GM12878 (cell line): ENCODE measurements around the gene CCDC9. TPM values are rescaled to one million over a fixed set of nuclear protein-coding genes. Genes with fewer than 3 reads are reported as not detected.

ENCODE experiments used
- BCL11A ChIP-seq: IDR thresholded peaks from 2 replicates; pipeline ENCODE4 v1.6.1; 2011; ENCODE audit warnings: low read depth, low read length
- BHLHE40 ChIP-seq, 2 experiments: fragments of 450-650 bp in 1 of 2; IDR thresholded peaks; 2 replicates each; pipeline ENCODE4 v1.6.1; 2011 to 2017; ENCODE audit warnings: low read depth in 2 of 2, borderline replicate concordance in 1 of 2, improper control_type of control experiment in 1 of 2, low read length in 1 of 2, mild to moderate bottlenecking in 1 of 2
- CHD2 ChIP-seq: IDR thresholded peaks from 2 replicates; pipeline ENCODE4 v1.6.1; 2011; ENCODE audit warnings: low read depth, low read length, improper control_type of control experiment, borderline replicate concordance
- CHD4 ChIP-seq: fragments of 200-600 bp; sonication (generic); IDR thresholded peaks from 2 replicates; pipeline ENCODE4 v1.6.1; 2016; ENCODE audit warnings: mild to moderate bottlenecking
- CREB1 ChIP-seq: IDR thresholded peaks from 2 replicates; pipeline ENCODE4 v1.6.1; 2012; ENCODE audit warnings: low read depth, mild to moderate bottlenecking, inconsistent platforms
- HDAC6 ChIP-seq: fragments of 200-600 bp; sonication (generic); IDR thresholded peaks from one replicate; pipeline ENCODE4 v1.8.0; 2017; ENCODE audit warnings: antibody characterized with exemption; ENCODE audit not compliant: unreplicated experiment
- JUND ChIP-seq: IDR thresholded peaks from 2 replicates; pipeline ENCODE4 v1.6.1; 2012; ENCODE audit warnings: low read depth, mild to moderate bottlenecking, low read length, improper control_type of control experiment, moderate library complexity
- NBN ChIP-seq: fragments of 450-650 bp; IDR thresholded peaks from 2 replicates; pipeline ENCODE4 v1.6.1; 2016
- PKNOX1 ChIP-seq: fragments of 450-650 bp; IDR thresholded peaks from 2 replicates; pipeline ENCODE4 v1.6.1; 2016; ENCODE audit warnings: mild to moderate bottlenecking
- POLR2AphosphoS2 ChIP-seq: IDR thresholded peaks from 2 replicates; pipeline ENCODE4 v1.6.1; 2011; ENCODE audit warnings: low read depth, mild to moderate bottlenecking, low read length, improper control_type of control experiment, moderate library complexity
- RBBP5 ChIP-seq: fragments of 200-600 bp; sonication (generic); conservative IDR thresholded peaks from 2 replicates; pipeline ENCODE4 v1.6.1; 2016
- SIN3A ChIP-seq: IDR thresholded peaks from 2 replicates; pipeline ENCODE4 v1.6.1; 2012; ENCODE audit warnings: low read depth, low read length, improper control_type of control experiment
- SIX5 ChIP-seq: IDR thresholded peaks from 2 replicates; pipeline ENCODE4 v1.6.1; 2011; ENCODE audit warnings: mild to moderate bottlenecking, low read depth, low read length, moderate library complexity; ENCODE audit not compliant: severe bottlenecking
- SMARCA5 ChIP-seq: fragments of 450-650 bp; IDR thresholded peaks from 2 replicates; pipeline ENCODE4 v1.6.1; 2017; ENCODE audit warnings: mild to moderate bottlenecking
- ZBTB33 ChIP-seq: fragments of 450-650 bp; IDR thresholded peaks from 2 replicates; pipeline ENCODE4 v1.6.1; 2017; ENCODE audit warnings: mild to moderate bottlenecking
- polyA plus RNA-seq, 11 experiments: library from polyadenylated mRNA; depleted of rRNA in 4 of 11; unstranded in 6 of 11; stranded (reverse) in 5 of 11; fragments of >200 nt; fragmentation: Nextera tagmentation in 4 of 11; fragmentation: Illumina TruSeq in 1 of 11; extraction: Ambion mirVana in 4 of 11; extraction: Trizol in 1 of 11; gene quantifications; 1 replicate in 1 of 11; 2 replicates in 10 of 11; pipeline versions ENCODE4 v1.2.1 to v1.2.3, GENCODE V29; 2011 to 2016; ENCODE audit warnings: inconsistent platforms in 2 of 11, missing spikeins in 2 of 11, low read depth in 1 of 11
- total RNA-seq, 4 experiments: library from RNA; depleted of rRNA in 3 of 4; stranded (reverse); fragments of >200 nt in 3 of 4; fragmentation: Illumina TruSeq in 1 of 4; extraction: Trizol in 1 of 4; gene quantifications; 2 replicates each; pipeline versions ENCODE4 v1.2.1 to v1.2.3, GENCODE V29; 2013 to 2021
- TF ChIP-seq, protein P1 (sequence below): fragments of 450-650 bp; formaldehyde crosslinking; IDR thresholded peaks from 2 replicates; pipeline ENCODE4 v1.5.0; 2022; ENCODE audit warnings: mild to moderate bottlenecking, missing genetic modification characterization
- TF ChIP-seq, protein P2 (sequence below): fragments of 450-650 bp; formaldehyde crosslinking; IDR thresholded peaks from 2 replicates; pipeline ENCODE4 v1.4.0; 2020; ENCODE audit warnings: mild to moderate bottlenecking, moderate library complexity

The CCDC9 gene
- total and polyA plus RNA-seq, 10 of the 15 experiments (the other 5 are each of a cell fraction or from before 2014, with no cell fraction given): 0.18 to 17.5 (median 7.1) TPM; not detected in 1

DNA sequence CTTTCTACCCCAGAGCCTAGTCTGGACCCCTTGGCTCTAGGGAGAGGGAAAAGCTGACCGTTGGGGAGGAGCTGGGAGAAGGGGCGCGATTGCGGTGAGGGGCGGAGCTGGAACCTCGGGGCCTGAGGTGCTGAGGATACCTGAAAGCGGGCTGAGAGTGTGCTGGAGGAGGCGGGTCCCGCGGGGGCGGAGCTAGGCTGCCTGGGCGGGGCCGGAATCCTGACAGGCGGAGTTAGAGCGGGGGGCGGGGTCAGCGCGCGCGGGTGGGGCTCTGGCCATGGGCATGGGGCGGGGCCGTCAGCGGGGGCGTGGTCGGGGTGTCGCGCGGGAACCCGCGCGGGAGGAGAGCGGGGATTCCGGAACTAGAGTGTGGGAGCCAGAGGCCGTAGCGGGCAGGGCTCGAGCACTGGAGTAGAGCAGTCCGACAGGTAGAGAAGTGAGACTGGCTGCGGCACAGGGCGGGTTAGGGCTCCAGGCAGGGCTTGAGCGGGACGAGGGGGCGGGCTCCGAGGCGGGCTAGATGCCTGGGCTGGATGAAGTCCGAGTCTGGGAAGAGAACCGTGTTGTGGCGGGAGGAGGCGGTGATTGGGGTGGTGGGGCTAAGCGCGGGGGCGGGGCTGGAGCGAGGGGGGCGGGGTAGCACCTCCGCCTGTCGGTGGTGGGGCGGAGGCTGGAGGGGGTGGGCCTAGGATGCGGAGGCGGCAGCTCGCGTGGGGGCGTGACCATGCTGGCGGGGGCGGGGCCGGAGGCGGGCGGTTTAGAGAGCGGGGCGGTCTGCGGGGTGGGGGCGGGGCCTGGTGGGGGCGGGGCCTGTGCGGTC is 18.0 kb downstream of the CCDC9 start, which contains the start of gene INAFM1 (continued):
- no peak for TF ChIP-seq ZBTB33
- 0 out of 2 replicates have a peak, but pooled peaks have one; percentile 47 for TF ChIP-seq SIN3A
- TF ChIP-seq HDAC6: no peak
- TF ChIP-seq POLR2AphosphoS2: peak; percentile 62; the same call in 1 of the 2 replicates
- TF ChIP-seq SIX5: no peak
- TF ChIP-seq PKNOX1: peak; percentile 57; the same call in 1 of the 2 replicates
- TF ChIP-seq NBN: peak; percentile 86; the same call in 1 of the 2 replicates
- no peak for TF ChIP-seq RBBP5
- TF ChIP-seq JUND: no peak
- TF ChIP-seq BHLHE40 (IDR thresholded peaks at IDR 0.05; ENCODE audit: borderline replicate concordance in 1 of 2, low read depth in 2 of 2, low read length in 1 of 2): peak in 1 of 2 experiments; percentile 27; a peak in 1 of 4 replicates
- TF ChIP-seq CREB1: peak; percentile 58
- TF ChIP-seq BCL11A: no peak
- TF ChIP-seq, protein P1, sequence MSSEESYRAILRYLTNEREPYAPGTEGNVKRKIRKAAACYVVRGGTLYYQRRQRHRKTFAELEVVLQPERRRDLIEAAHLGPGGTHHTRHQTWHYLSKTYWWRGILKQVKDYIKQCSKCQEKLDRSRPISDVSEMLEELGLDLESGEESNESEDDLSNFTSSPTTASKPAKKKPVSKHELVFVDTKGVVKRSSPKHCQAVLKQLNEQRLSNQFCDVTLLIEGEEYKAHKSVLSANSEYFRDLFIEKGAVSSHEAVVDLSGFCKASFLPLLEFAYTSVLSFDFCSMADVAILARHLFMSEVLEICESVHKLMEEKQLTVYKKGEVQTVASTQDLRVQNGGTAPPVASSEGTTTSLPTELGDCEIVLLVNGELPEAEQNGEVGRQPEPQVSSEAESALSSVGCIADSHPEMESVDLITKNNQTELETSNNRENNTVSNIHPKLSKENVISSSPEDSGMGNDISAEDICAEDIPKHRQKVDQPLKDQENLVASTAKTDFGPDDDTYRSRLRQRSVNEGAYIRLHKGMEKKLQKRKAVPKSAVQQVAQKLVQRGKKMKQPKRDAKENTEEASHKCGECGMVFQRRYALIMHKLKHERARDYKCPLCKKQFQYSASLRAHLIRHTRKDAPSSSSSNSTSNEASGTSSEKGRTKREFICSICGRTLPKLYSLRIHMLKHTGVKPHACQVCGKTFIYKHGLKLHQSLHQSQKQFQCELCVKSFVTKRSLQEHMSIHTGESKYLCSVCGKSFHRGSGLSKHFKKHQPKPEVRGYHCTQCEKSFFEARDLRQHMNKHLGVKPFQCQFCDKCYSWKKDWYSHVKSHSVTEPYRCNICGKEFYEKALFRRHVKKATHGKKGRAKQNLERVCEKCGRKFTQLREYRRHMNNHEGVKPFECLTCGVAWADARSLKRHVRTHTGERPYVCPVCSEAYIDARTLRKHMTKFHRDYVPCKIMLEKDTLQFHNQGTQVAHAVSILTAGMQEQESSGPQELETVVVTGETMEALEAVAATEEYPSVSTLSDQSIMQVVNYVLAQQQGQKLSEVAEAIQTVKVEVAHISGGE: no peak
- TF ChIP-seq, protein P2, sequence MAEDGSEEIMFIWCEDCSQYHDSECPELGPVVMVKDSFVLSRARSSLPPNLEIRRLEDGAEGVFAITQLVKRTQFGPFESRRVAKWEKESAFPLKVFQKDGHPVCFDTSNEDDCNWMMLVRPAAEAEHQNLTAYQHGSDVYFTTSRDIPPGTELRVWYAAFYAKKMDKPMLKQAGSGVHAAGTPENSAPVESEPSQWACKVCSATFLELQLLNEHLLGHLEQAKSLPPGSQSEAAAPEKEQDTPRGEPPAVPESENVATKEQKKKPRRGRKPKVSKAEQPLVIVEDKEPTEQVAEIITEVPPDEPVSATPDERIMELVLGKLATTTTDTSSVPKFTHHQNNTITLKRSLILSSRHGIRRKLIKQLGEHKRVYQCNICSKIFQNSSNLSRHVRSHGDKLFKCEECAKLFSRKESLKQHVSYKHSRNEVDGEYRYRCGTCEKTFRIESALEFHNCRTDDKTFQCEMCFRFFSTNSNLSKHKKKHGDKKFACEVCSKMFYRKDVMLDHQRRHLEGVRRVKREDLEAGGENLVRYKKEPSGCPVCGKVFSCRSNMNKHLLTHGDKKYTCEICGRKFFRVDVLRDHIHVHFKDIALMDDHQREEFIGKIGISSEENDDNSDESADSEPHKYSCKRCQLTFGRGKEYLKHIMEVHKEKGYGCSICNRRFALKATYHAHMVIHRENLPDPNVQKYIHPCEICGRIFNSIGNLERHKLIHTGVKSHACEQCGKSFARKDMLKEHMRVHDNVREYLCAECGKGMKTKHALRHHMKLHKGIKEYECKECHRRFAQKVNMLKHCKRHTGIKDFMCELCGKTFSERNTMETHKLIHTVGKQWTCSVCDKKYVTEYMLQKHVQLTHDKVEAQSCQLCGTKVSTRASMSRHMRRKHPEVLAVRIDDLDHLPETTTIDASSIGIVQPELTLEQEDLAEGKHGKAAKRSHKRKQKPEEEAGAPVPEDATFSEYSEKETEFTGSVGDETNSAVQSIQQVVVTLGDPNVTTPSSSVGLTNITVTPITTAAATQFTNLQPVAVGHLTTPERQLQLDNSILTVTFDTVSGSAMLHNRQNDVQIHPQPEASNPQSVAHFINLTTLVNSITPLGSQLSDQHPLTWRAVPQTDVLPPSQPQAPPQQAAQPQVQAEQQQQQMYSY (CRISPR knock-in tag): no peak
- TF ChIP-seq SMARCA5: peak; percentile 91
- no peak for TF ChIP-seq CHD4
- peak; percentile 87 for TF ChIP-seq CHD2
